Measurements from ENCODE around the gene KIF6.
"Not testable (repeated sequence)": the region's sequence is repeated elsewhere in the genome, so short reads cannot be mapped to it uniquely, and the experiment has no call there.

The KIF6 gene

GRCh38 chr6:39724787-39725631 is at the start of gene KIF6:
Gene KIF6, minus strand, starts transcription at chr6:39725408. Its CDS starts 98 bp downstream, at chr6:39725310.
- peak; percentile 91 for DNase-seq

GRCh38 chr6:39773782-39774181 is 48.6 kb upstream of the KIF6 start:
- DNase-seq: no peak

GRCh38 chr6:39772559-39773273 is 47.5 kb upstream of the KIF6 start:
- DNase-seq: no peak

- DNase-seq: no peak
These were observed 45.2 kb upstream of the KIF6 start for GRCh38 chr6:39770446-39770845.

GRCh38 chr6:39769012-39769411 is 43.8 kb upstream of the KIF6 start:
- DNase-seq: no peak

GRCh38 chr6:39765508-39766065 is 40.4 kb upstream of the KIF6 start:
- DNase-seq: no peak

- DNase-seq: no peak
These were observed 35.2 kb upstream of the KIF6 start for GRCh38 chr6:39760226-39760952.

- DNase-seq: no peak
These were observed 33.8 kb upstream of the KIF6 start for GRCh38 chr6:39758905-39759605.

GRCh38 chr6:39756582-39756981 is 31.4 kb upstream of the KIF6 start:
- DNase-seq: no peak

GRCh38 chr6:39755231-39755630 is 30.0 kb upstream of the KIF6 start:
- no peak for DNase-seq

GRCh38 chr6:39754514-39755115 is 29.4 kb upstream of the KIF6 start:
- DNase-seq: no peak

GRCh38 chr6:39753725-39754045 is 28.5 kb upstream of the KIF6 start:
- DNase-seq: no peak

GRCh38 chr6:39752835-39753724 is 27.9 kb upstream of the KIF6 start:
- no peak for DNase-seq

GRCh38 chr6:39746795-39747194 is 21.6 kb upstream of the KIF6 start:
- DNase-seq: no peak

GRCh38 chr6:39733704-39734103 is 8.5 kb upstream of the KIF6 start:
- no peak for DNase-seq

- peak; percentile 10 for DNase-seq
These were observed 6.4 kb upstream of the KIF6 start for GRCh38 chr6:39731565-39731964.

- DNase-seq: no peak
These were observed 4.7 kb upstream of the KIF6 start for GRCh38 chr6:39729945-39730344.

GRCh38 chr6:39725632-39725997 is 407 bp upstream of the KIF6 start:
- no peak for DNase-seq

- not testable (repeated sequence) for DNase-seq
These were observed 1.9 kb downstream of the KIF6 start for GRCh38 chr6:39723350-39723749.

GRCh38 chr6:39714802-39715201 is 10.4 kb downstream of the KIF6 start:
- DNase-seq: no peak

- DNase-seq: no peak
These were observed 17.1 kb downstream of the KIF6 start for GRCh38 chr6:39707962-39708683.

Measured in COR-L47 (cell line).